COR-L47 (cell line): Measurements from ENCODE around the gene SLC17A4.

Experiments used
- DNase-seq: peaks from one replicate; lab custom pipeline; 2025; lab: John Stamatoyannopoulos, UW

Gene SLC17A4

GRCh38 chr6:25821341-25821740 is 66.8 kb downstream of the SLC17A4 start:
- DNase-seq: no peak

- DNase-seq: no peak
These were observed 74.8 kb downstream of the SLC17A4 start for GRCh38 chr6:25829375-25829774.

GRCh38 chr6:25830458-25830857 is 75.9 kb downstream of the SLC17A4 start:
- no peak for DNase-seq
